ENCODE results near the gene SYPL1. TPM values are rescaled to one million over a fixed set of nuclear protein-coding genes. Genes with fewer than 3 reads are reported as not detected.

SYPL1 gene
- total RNA-seq, 1 experiment from 2014 or later: 98.3 TPM

DNA sequence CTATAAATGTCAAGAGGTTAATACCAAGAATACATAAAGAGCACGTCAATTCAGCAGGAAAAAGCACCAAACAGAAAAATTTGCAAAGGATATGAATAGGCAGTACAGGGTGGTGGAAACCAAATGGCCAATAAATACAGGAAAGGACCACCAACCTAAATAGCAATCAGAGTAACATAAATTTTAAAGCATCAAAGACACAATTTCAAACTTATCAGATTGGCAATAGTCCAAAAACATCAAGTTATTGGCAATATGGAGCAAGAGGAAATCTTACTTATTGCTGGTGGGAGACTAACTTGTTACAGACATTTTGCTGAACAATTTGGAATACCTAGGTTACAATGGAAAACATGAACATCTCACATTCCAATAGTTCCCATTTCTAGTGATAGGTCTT lies 24.1 kb downstream of the SYPL1 start:
- POLR2A ChIA-PET: no interaction called here
- Histone ChIP-seq H3K36me3 (ENCODE audit: control insufficient read depth, insufficient read depth, low read length) (peaks cover 26% of the 10 kb centered on the region), H3K9me3 (ENCODE audit: control insufficient read depth, insufficient read depth, low read depth, low read length) (no peaks in the 10 kb centered on the region), H3K27me3 (ENCODE audit: control insufficient read depth, insufficient read depth, low read length) (no peaks in the 10 kb centered on the region), H3K27ac (ENCODE audit: low read length) (no peak overlapping the region), H3K4me1 (ENCODE audit: control insufficient read depth, insufficient read depth, low read length) (no peaks in the 10 kb centered on the region; the same call in 1 of the 2 replicates), H3K4me3 (ENCODE audit: low read depth in 2 of 2, low read length in 2 of 2) (no peak overlapping the region)
- ATAC-seq (no peak), DNase-seq (ENCODE audit: low read depth, low spot score) (no peak)
- intact Hi-C loops (cut with micrococcal nuclease; ENCODE audit: unreplicated experiment): no loop called here
- in situ Hi-C loops (cut with HindIII; ENCODE audit: low pct_unique_long_range_greater_than_20kb, low sequenced_read_pairs): no loop called here
- TF ChIP-seq POLR2AphosphoS5 (IDR thresholded peaks at IDR 0.05; ENCODE audit: low read depth, low read length) (no peak), TCF7L2 (IDR thresholded peaks at IDR 0.05; ENCODE audit: low read depth, low read length) (no peak), SIN3A (IDR thresholded peaks at IDR 0.05; ENCODE audit: borderline replicate concordance, insufficient read depth, low read depth, low read length) (no peak)
- TF ChIP-seq, protein P1, sequence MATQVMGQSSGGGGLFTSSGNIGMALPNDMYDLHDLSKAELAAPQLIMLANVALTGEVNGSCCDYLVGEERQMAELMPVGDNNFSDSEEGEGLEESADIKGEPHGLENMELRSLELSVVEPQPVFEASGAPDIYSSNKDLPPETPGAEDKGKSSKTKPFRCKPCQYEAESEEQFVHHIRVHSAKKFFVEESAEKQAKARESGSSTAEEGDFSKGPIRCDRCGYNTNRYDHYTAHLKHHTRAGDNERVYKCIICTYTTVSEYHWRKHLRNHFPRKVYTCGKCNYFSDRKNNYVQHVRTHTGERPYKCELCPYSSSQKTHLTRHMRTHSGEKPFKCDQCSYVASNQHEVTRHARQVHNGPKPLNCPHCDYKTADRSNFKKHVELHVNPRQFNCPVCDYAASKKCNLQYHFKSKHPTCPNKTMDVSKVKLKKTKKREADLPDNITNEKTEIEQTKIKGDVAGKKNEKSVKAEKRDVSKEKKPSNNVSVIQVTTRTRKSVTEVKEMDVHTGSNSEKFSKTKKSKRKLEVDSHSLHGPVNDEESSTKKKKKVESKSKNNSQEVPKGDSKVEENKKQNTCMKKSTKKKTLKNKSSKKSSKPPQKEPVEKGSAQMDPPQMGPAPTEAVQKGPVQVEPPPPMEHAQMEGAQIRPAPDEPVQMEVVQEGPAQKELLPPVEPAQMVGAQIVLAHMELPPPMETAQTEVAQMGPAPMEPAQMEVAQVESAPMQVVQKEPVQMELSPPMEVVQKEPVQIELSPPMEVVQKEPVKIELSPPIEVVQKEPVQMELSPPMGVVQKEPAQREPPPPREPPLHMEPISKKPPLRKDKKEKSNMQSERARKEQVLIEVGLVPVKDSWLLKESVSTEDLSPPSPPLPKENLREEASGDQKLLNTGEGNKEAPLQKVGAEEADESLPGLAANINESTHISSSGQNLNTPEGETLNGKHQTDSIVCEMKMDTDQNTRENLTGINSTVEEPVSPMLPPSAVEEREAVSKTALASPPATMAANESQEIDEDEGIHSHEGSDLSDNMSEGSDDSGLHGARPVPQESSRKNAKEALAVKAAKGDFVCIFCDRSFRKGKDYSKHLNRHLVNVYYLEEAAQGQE (IDR thresholded peaks at IDR 0.05; ENCODE audit: insufficient read depth in 1 of 2, low read depth in 2 of 2, low read length in 1 of 2): no peak
- TF ChIP-seq, protein P2, sequence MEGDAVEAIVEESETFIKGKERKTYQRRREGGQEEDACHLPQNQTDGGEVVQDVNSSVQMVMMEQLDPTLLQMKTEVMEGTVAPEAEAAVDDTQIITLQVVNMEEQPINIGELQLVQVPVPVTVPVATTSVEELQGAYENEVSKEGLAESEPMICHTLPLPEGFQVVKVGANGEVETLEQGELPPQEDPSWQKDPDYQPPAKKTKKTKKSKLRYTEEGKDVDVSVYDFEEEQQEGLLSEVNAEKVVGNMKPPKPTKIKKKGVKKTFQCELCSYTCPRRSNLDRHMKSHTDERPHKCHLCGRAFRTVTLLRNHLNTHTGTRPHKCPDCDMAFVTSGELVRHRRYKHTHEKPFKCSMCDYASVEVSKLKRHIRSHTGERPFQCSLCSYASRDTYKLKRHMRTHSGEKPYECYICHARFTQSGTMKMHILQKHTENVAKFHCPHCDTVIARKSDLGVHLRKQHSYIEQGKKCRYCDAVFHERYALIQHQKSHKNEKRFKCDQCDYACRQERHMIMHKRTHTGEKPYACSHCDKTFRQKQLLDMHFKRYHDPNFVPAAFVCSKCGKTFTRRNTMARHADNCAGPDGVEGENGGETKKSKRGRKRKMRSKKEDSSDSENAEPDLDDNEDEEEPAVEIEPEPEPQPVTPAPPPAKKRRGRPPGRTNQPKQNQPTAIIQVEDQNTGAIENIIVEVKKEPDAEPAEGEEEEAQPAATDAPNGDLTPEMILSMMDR (IDR thresholded peaks at IDR 0.05): no peak
- CTCF ChIA-PET: no interaction called here
- no TSS peak for BruUV-seq (replicated peaks)

DNA sequence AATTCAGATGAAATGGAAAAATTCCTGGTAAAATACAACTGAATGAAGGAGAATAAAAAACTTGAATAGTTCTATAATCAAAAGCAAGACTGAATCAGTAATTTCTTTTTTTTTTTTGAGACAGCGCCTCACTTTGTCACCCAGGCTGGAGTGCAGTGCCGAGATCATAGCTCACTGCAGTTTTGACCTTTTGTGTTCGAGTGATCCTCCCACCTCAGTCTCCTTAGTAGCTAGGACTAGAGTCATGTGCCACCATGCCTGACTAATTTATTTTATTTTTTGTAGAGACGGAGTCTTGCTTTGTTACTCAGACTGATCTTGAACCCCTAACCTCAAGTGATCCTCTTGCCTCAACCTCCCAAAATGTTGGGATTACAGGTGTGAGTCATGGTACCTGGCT lies 26.1 kb downstream of the SYPL1 start:
- in situ Hi-C loops (cut with HindIII; ENCODE audit: low pct_unique_long_range_greater_than_20kb, low sequenced_read_pairs): no loop called here
- ATAC-seq: no peak

More for the DNA sequence above, 26.1 kb downstream of the SYPL1 start:
- no TSS peak for BruUV-seq (replicated peaks)
- ChIA-PET CTCF (no interaction called here), POLR2A (interaction anchor here (0.6 kb wide), 1 partner anchor 1083 kb away, joined by 10 read pairs; no protein-coding TSS in a partner anchor)
- Histone ChIP-seq H3K4me3 (ENCODE audit: low read depth in 2 of 2, low read length in 2 of 2) (no peak overlapping the region), H3K9me3 (ENCODE audit: control insufficient read depth, insufficient read depth, low read depth, low read length) (no peaks in the 10 kb centered on the region), H3K27ac (ENCODE audit: low read length) (no peak overlapping the region), H3K4me1 (ENCODE audit: control insufficient read depth, insufficient read depth, low read length) (no peaks in the 10 kb centered on the region; the same call in 1 of the 2 replicates), H3K36me3 (ENCODE audit: control insufficient read depth, insufficient read depth, low read length) (peaks cover 15% of the 10 kb centered on the region), H3K27me3 (ENCODE audit: control insufficient read depth, insufficient read depth, low read length) (no peaks in the 10 kb centered on the region)
- intact Hi-C loops (cut with micrococcal nuclease; ENCODE audit: unreplicated experiment): no loop called here
- TF ChIP-seq POLR2AphosphoS5 (IDR thresholded peaks at IDR 0.05; ENCODE audit: low read depth, low read length) (no peak), SIN3A (IDR thresholded peaks at IDR 0.05; ENCODE audit: borderline replicate concordance, insufficient read depth, low read depth, low read length) (no peak), TCF7L2 (IDR thresholded peaks at IDR 0.05; ENCODE audit: low read depth, low read length) (no peak)
- TF ChIP-seq, protein P1 (IDR thresholded peaks at IDR 0.05; ENCODE audit: insufficient read depth in 1 of 2, low read depth in 2 of 2, low read length in 1 of 2): no peak
- TF ChIP-seq, protein P2 (IDR thresholded peaks at IDR 0.05): no peak
- DNase-seq (ENCODE audit: low read depth, low spot score): no peak

Measured in Panc1 (cell line).